ENCODE measurements around the gene PPP2R5E. TPM values are rescaled to one million over a fixed set of nuclear protein-coding genes. Genes with fewer than 3 reads are reported as not detected.
A peak's percentile ranks its signal among the peaks of the same experiment; 100 is the strongest.

PPP2R5E gene
- total RNA-seq, 1 donor = 31.7 TPM

DNA sequence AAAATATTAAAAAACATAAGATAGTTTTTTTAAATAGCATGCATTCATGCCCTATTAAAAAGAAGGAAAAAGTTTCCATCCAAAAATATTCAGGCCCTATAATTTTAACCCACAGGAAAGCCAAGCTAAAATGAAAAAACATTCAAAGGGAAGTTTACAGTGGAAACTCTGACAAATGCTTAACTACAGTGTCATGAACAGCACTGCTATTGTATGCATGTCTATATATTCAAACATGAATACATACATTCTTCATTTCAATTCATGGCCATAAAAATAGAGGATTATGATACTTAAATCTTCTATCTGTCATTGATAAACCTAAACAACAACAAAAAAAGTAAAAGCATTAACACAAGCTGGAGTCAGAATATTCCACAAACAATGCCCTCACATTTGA is 67.4 kb downstream of the PPP2R5E start:
- TF ChIP-seq, protein P1, sequence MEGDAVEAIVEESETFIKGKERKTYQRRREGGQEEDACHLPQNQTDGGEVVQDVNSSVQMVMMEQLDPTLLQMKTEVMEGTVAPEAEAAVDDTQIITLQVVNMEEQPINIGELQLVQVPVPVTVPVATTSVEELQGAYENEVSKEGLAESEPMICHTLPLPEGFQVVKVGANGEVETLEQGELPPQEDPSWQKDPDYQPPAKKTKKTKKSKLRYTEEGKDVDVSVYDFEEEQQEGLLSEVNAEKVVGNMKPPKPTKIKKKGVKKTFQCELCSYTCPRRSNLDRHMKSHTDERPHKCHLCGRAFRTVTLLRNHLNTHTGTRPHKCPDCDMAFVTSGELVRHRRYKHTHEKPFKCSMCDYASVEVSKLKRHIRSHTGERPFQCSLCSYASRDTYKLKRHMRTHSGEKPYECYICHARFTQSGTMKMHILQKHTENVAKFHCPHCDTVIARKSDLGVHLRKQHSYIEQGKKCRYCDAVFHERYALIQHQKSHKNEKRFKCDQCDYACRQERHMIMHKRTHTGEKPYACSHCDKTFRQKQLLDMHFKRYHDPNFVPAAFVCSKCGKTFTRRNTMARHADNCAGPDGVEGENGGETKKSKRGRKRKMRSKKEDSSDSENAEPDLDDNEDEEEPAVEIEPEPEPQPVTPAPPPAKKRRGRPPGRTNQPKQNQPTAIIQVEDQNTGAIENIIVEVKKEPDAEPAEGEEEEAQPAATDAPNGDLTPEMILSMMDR (IDR thresholded peaks at IDR 0.05; ENCODE audit: insufficient read depth, low read length) = no peak
- H3K4me3 ChIP-seq (ENCODE audit: low read depth, low read length) = no peak overlapping the region
- DNase-seq (ENCODE audit: low read depth) = no peak

DNA sequence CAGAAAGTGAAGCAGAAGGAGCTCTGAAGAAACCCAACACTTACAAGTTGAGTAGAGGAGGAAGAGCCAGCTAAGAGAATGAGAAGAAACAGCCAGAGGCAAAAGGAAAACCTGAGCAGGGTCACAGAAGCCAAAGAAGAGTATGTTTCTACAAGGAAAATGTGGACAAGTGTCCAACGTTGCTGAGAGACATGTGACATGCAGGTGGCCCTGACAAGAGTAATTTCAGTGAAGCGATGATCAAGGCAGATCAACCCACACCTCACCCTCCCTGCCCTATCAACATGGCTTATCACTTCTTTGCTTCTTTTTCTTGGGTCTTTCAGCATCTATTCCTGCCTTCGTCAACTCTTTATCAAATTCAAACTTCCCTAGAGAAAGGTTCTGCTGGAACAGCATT is 68.3 kb downstream of the PPP2R5E start:
- no peak for DNase-seq (ENCODE audit: low read depth)
- TF ChIP-seq, protein P1 (IDR thresholded peaks at IDR 0.05; ENCODE audit: insufficient read depth, low read length) = no peak
- no peak overlapping the region for H3K4me3 ChIP-seq (ENCODE audit: low read depth, low read length)

DNA sequence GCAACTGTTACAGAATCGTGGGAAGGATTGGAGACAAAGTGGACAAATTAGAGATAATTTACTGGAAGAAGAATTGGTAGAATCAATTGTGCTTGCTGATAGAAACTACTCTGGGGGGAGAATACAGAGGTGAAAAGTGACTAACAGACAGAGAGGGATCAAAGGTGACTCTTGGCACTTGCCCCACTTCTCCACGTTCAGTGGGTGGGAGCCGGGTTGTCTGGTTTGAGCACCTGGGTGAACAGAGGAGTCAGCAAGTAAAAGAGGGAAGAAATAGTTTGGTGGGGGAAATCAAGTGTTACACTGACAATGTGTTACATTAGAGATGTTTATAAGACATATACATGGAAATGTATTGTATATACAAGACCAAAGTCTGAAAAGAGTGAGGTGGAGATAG is 69.1 kb downstream of the PPP2R5E start:
- DNase-seq (ENCODE audit: low read depth) = no peak
- H3K4me3 ChIP-seq (ENCODE audit: low read depth, low read length) = no peak overlapping the region
- TF ChIP-seq, protein P1 (IDR thresholded peaks at IDR 0.05; ENCODE audit: insufficient read depth, low read length) = no peak

DNA sequence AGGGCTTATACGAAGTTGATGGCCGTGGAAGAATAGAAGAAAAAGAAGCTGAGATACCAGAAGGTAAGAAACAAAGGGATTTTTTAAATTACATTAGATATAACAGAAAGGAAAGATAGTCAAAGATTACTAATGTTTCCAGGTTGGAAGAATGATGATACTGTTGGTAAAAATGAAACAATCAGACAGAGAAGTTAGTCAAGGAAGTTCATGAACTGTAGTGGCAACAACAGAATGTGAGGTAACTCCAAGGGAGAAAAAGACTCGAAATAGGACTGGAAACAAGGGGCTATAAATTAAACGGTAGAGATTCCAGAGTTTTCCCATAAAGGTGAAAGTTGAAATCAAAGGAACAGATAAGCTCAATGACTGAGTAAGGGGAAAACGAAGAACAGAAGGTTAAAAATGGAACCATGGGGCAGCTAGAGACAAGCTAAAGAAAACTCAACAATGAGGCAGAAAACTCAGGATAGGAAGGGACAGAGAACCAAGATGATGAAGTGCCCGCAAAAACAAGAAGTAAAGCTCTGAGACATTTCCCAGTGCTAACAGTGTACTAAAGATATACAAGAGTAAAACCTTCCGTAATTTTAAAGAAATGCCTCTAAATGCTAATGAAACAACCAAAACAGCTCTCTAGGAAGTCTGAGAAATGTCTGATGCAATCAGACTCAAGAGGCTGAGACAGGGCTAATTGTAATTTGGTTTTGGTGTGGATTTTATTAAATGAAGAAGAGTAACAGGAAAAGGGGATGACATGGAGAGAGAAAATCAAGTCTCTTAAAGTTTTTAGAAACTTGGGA is 70.0 kb downstream of the PPP2R5E start:
- TF ChIP-seq, protein P1 (IDR thresholded peaks at IDR 0.05; ENCODE audit: insufficient read depth, low read length) = no peak
- no peak overlapping the region for H3K4me3 ChIP-seq (ENCODE audit: low read depth, low read length)
- DNase-seq (ENCODE audit: low read depth) = peak; percentile 33

DNA sequence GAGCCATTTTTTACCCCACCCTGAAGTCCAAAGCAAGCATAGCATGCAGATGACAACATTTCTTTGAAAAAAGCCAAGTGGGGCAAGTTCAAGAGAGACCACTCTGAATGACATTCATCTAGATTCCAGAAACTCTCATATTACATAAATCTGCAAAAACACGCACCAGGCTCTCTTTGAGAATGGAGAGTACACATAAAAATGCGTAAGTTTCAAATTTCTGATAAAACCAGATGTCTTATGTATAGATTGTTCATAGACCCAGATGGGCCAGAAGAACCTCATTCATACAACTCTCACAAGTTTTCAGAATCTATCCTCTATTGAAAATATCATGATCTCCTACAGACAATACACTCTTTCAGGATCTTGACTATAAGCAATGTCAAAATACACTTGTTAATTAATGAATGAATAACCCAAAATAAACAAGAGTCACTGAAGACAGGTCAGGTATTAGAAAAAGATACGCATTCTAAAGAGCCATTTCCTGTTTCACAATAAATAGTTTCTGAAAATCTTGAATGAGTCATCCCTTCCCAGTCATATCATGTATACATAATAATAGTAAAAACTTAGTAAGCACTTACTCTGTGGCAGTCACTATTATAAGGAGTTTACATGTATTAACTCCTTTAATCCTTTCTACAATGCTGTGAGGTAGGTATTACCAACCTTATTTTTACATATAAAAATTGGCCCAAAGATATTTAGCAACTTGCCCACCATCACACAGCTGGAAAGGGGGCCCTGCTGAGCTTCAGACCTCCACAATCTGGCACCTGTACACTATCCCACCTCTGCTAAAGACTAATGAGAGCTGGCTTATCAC is 72.0 kb downstream of the PPP2R5E start:
- DNase-seq (ENCODE audit: low read depth) = peak; percentile 81
- TF ChIP-seq, protein P1 (IDR thresholded peaks at IDR 0.05; ENCODE audit: insufficient read depth, low read length) = no peak
- no peak overlapping the region for H3K4me3 ChIP-seq (ENCODE audit: low read depth, low read length)

DNA sequence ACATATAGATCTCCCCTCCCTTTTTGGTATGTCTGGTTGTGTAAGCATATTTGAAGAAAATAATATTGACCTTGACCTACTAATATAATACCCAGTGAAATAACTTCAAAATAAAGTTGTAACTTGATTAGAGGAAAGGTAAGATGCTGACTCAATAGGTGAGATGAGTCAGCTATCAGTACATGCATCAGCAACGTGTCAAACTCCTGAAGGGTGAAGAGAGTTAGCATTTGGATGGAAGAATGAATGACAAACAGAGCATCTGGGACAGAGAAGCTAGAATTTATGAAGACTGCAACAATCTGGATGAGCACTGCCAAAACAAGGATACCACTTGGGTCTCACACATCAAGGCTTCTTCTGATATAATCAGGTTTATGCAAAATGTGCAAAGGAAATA is 74.9 kb downstream of the PPP2R5E start:
- TF ChIP-seq, protein P1 (IDR thresholded peaks at IDR 0.05; ENCODE audit: insufficient read depth, low read length) = no peak
- H3K4me3 ChIP-seq (ENCODE audit: low read depth, low read length) = no peak overlapping the region
- no peak for DNase-seq (ENCODE audit: low read depth)
